Esophagus (tissue), 2 donors: Measurements from ENCODE around the gene RABGAP1. TPM values are rescaled to one million over a fixed set of nuclear protein-coding genes. Genes with fewer than 3 reads are reported as not detected.

ENCODE experiments used
- H3K27ac ChIP-seq, 2 donors: one replicate each; pipeline ENCODE4 v1.5.1; 2013; ENCODE audit warnings: low read depth in 2 of 2, mild to moderate bottlenecking in 2 of 2, inconsistent platforms in 1 of 2, low read length in 1 of 2, moderate library complexity in 1 of 2
- H3K27me3 ChIP-seq, 2 donors: one replicate each; pipeline ENCODE4 v1.6.1; 2013; ENCODE audit warnings: low read length in 2 of 2, control low read depth in 1 of 2, mild to moderate bottlenecking in 1 of 2; ENCODE audit not compliant: insufficient read depth in 2 of 2, control insufficient read depth in 1 of 2
- H3K36me3 ChIP-seq, 2 donors: one replicate each; pipeline ENCODE4 v1.6.1; 2013; ENCODE audit warnings: low read length in 1 of 2; ENCODE audit not compliant: control insufficient read depth in 2 of 2, insufficient read depth in 2 of 2
- H3K4me1 ChIP-seq, 2 donors: one replicate each; pipeline ENCODE4 v1.6.1; 2013; ENCODE audit warnings: low read length in 1 of 2; ENCODE audit not compliant: control insufficient read depth in 2 of 2, insufficient read depth in 2 of 2
- H3K4me3 ChIP-seq, 2 donors: one replicate each; pipeline ENCODE4 v1.5.1; 2013; ENCODE audit warnings: low read length in 2 of 2, mild to moderate bottlenecking in 2 of 2, low read depth in 1 of 2, moderate library complexity in 1 of 2
- H3K9me3 ChIP-seq, 2 donors: one replicate each; pipeline ENCODE4 v1.6.1; 2013; ENCODE audit warnings: mild to moderate bottlenecking in 2 of 2, low read depth in 1 of 2, low read length in 1 of 2, moderate library complexity in 1 of 2; ENCODE audit not compliant: control insufficient read depth in 2 of 2, insufficient read depth in 1 of 2
- WGBS, 2 donors: extraction: QIAGEN DNeasy Blood & Tissue Kit; methylation state at CpG; one replicate each; pipeline ENCODE4 v1.1.7; 2013; 5-methylcytosine and 5-hydroxymethylcytosine counted together
- polyA plus RNA-seq, 2 donors: library from polyadenylated mRNA; stranded (reverse); fragments of 200-250 nt; gene quantifications; one replicate each; pipeline ENCODE4 v1.2.3, GENCODE V29; 2013
- donor health status: healthy with polysubstance abuse.
- donor health status: Bipolar disorder and iron deficiency.

Gene RABGAP1
- polyA plus RNA-seq, 2 donors: 12.0 to 16.4 TPM

GRCh38 chr9:123000371-123001068, 59.7 kb downstream of the RABGAP1 start:
- peaks cover 0 to 2% of the 10 kb centered on the region in 2 donors for H3K36me3 ChIP-seq
- WGBS, 2 donors: 97 to 100% methylated on average over 1 of the region's 1 CpG
- no peaks in the 10 kb centered on the region for H3K27me3 ChIP-seq
- H3K4me1 ChIP-seq: no peaks in the 10 kb centered on the region
- no peak overlapping the region for H3K27ac ChIP-seq
- H3K9me3 ChIP-seq: no peaks in the 10 kb centered on the region
- H3K4me3 ChIP-seq: no peak overlapping the region

DNA sequence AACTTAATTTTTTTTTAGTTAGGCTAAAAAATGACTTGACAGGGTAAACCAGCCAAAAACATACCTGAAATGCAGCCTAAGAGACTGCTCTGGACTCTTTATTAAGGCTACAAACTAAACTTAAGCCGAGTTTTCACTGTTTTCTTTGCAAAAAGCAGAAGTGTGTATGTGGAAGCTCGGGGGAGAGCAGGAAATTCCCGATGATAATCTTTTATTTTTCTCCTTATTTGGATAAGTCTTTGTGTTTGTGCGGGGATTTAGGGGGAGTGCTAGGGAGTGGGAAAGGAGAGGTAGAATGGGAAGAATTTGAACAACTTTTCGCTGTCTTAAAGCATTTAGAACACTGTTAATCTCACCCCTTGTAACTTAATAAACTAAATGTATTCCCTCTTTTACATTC, 61.9 kb downstream of the RABGAP1 start:
- 56 to 57% methylated on average over 5 of the region's 5 CpGs for WGBS, 2 donors
- no peaks in the 10 kb centered on the region for H3K27me3 ChIP-seq
- H3K9me3 ChIP-seq: no peaks in the 10 kb centered on the region
- H3K36me3 ChIP-seq: no peaks in the 10 kb centered on the region
- H3K4me1 ChIP-seq: no peaks in the 10 kb centered on the region
- H3K4me3 ChIP-seq: no peak overlapping the region
- H3K27ac ChIP-seq: no peak overlapping the region

- no peaks in the 10 kb centered on the region for H3K27me3 ChIP-seq
- no peaks in the 10 kb centered on the region for H3K4me1 ChIP-seq
- no peak overlapping the region for H3K27ac ChIP-seq
- H3K9me3 ChIP-seq: no peaks in the 10 kb centered on the region
- H3K36me3 ChIP-seq: no peaks in the 10 kb centered on the region
- H3K4me3 ChIP-seq: no peak overlapping the region
- WGBS, 2 donors: 75 to 89% methylated on average over 2 of the region's 2 CpGs
These were observed 62.6 kb downstream of the RABGAP1 start for GRCh38 chr9:123003466-123003865.

GRCh38 chr9:123005964-123006363, 65.1 kb downstream of the RABGAP1 start:
- Histone ChIP-seq H3K36me3 (no peaks in the 10 kb centered on the region), H3K9me3 (no peaks in the 10 kb centered on the region)

GRCh38 chr9:123007269-123007668, 66.4 kb downstream of the RABGAP1 start:
- Histone ChIP-seq H3K9me3 (no peaks in the 10 kb centered on the region), H3K36me3 (peaks cover 0 to 4% of the 10 kb centered on the region in 2 donors), H3K27me3 (no peaks in the 10 kb centered on the region), H3K4me1 (no peaks in the 10 kb centered on the region), H3K27ac (no peak overlapping the region), H3K4me3 (no peak overlapping the region)
- 78 to 88% methylated on average over 5 of the region's 5 CpGs for WGBS, 2 donors

More at GRCh38 chr9:123005964-123006363, 65.1 kb downstream of the RABGAP1 start:
- WGBS, 2 donors: 58 to 83% methylated on average over 1 of the region's 1 CpG
- Histone ChIP-seq H3K27me3 (no peaks in the 10 kb centered on the region), H3K4me3 (no peak overlapping the region), H3K4me1 (no peaks in the 10 kb centered on the region), H3K27ac (no peak overlapping the region)

DNA sequence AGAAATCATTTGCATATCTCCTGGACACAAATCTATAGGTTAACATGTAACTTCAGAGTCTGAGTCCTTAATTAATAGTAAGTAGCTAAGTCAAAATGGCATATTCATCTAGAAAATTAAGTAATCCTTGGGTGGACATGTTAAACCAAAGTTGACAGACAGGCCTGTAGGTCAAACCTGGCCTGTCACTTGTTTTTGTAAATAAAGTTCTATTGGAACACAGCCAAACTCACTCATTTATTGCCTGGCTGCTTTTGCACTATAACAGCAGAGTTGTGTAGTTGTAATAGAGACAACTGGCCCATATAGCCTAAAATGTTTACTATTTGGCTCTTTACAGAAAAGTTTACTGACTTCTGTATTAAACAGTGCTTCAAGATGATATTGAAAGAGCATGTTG, 68.1 kb downstream of the RABGAP1 start:
- H3K36me3 ChIP-seq: peaks cover 0 to 4% of the 10 kb centered on the region in 2 donors
- no peaks in the 10 kb centered on the region for H3K9me3 ChIP-seq
- H3K27ac ChIP-seq: no peak overlapping the region
- no peaks in the 10 kb centered on the region for H3K27me3 ChIP-seq
- no peak overlapping the region for H3K4me3 ChIP-seq
- H3K4me1 ChIP-seq: no peaks in the 10 kb centered on the region

- H3K9me3 ChIP-seq: no peaks in the 10 kb centered on the region
- H3K4me1 ChIP-seq: no peaks in the 10 kb centered on the region
- H3K27me3 ChIP-seq: no peaks in the 10 kb centered on the region
- H3K36me3 ChIP-seq: peaks cover 0 to 4% of the 10 kb centered on the region in 2 donors
- H3K4me3 ChIP-seq: no peak overlapping the region
- 89 to 90% methylated on average over 3 of the region's 3 CpGs for WGBS, 2 donors
- no peak overlapping the region for H3K27ac ChIP-seq
These were observed 70.6 kb downstream of the RABGAP1 start for GRCh38 chr9:123011380-123011779.

DNA sequence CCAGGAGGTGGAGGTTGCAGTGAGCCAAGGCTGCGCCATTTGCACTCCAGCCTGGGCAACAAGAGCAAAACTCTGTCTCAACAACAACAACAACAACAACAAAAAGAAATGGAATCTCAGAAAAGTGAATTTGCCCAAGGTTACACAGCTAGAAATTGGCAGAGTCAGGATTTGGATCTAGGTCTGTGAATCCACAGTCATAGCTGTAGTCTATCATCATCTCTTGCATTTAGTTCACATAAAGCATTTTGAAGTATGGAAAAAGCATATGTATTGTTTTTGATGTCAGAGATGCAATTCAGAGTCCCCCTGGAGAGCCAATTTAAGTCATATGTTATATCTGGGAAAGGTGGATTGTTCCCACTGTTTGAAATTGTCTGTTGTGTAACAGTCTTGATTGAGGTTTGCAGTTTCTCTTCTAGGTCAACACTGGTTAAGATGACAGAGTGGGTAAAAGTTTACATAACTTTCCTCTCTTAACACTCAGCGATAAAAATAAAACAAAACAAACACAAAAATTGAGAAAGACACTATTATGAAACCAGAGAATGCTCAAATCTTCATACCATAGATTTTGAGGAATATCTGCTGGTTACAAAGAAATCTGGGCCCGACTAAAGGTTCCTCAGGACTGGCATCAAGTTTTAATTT, 71.2 kb downstream of the RABGAP1 start:
- peaks cover 0 to 7% of the 10 kb centered on the region in 2 donors for H3K36me3 ChIP-seq

GRCh38 chr9:123016631-123017030, 75.8 kb downstream of the RABGAP1 start:
- H3K9me3 ChIP-seq: no peaks in the 10 kb centered on the region
- H3K4me3 ChIP-seq: no peak overlapping the region
- no peak overlapping the region for H3K27ac ChIP-seq
- H3K27me3 ChIP-seq: no peaks in the 10 kb centered on the region
- H3K36me3 ChIP-seq: peaks cover 0 to 6% of the 10 kb centered on the region in 2 donors
- H3K4me1 ChIP-seq: no peaks in the 10 kb centered on the region
- WGBS, 2 donors: 79 to 84% methylated on average over 1 of the region's 1 CpG

More for the DNA sequence above, 71.2 kb downstream of the RABGAP1 start:
- H3K9me3 ChIP-seq: no peaks in the 10 kb centered on the region
- no peak overlapping the region for H3K4me3 ChIP-seq
- no peaks in the 10 kb centered on the region for H3K27me3 ChIP-seq
- no peaks in the 10 kb centered on the region for H3K4me1 ChIP-seq
- 89 to 93% methylated on average over 3 of the region's 3 CpGs for WGBS, 2 donors
- no peak overlapping the region for H3K27ac ChIP-seq

DNA sequence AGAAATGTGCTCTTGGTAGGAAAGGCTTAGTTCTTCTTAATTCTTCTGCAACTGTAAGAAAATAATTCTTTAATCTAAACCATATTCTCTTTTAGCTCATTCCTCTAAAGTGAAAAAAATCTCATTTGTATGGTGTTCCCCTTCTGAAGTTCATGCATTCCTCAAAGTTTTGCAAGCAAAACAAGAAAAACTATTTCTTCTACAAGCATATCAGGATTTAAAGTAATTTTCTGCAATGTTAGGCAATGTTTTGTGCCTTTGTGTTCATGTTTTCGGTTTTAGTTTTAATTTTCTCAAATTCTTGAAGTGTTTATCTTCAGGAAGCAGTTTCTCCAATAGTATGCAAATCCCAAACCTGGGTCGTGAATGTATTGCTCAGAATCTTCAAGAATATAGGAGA, 80.0 kb downstream of the RABGAP1 start:
- no peaks in the 10 kb centered on the region for H3K27me3 ChIP-seq
- no peak overlapping the region for H3K27ac ChIP-seq
- H3K4me3 ChIP-seq: no peak overlapping the region
- H3K36me3 ChIP-seq: peaks cover 3% of the 10 kb centered on the region in 2 donors
- 86% methylated on average over 2 of the region's 2 CpGs for WGBS, 2 donors
- H3K9me3 ChIP-seq: no peaks in the 10 kb centered on the region
- H3K4me1 ChIP-seq: no peaks in the 10 kb centered on the region
